Vagina (tissue), 2 donors: ENCODE results near the gene SLC13A3.

ENCODE experiments used
- CTCF ChIP-seq, 3 experiments: fragments of 450-650 bp in 2 of 3; fragments of 200-600 bp in 1 of 3; sonication (generic) in 1 of 3; IDR thresholded peaks; one replicate each; pipeline ENCODE4 v1.5.1; 2017 to 2019; ENCODE audit warnings: antibody characterized with exemption in 3 of 3, mild to moderate bottlenecking in 2 of 3, moderate library complexity in 2 of 3
- POLR2AphosphoS5 ChIP-seq, 2 donors: sonication (generic); formaldehyde crosslinking; IDR thresholded peaks; one replicate each; pipeline ENCODE4 v1.9.0; 2017; ENCODE audit warnings: antibody characterized with exemption in 2 of 2, mild to moderate bottlenecking in 2 of 2, low read depth in 1 of 2; ENCODE audit not compliant: insufficient read depth in 1 of 2

GRCh38 chr20:46657618-46658017 lies 6.4 kb upstream of the SLC13A3 start:
- no peak for TF ChIP-seq CTCF (IDR thresholded peaks at IDR 0.05)
- no peak for TF ChIP-seq POLR2AphosphoS5 (IDR thresholded peaks at IDR 0.05; ENCODE audit: insufficient read depth in 1 of 2, low read depth in 1 of 2)
